Measurements from ENCODE around the gene MPC1L. TPM values are rescaled to one million over a fixed set of nuclear protein-coding genes. Genes with fewer than 3 reads are reported as not detected.

MPC1L gene
- total RNA-seq, 4 donors from 2014 or later: not detected

- no peak for DNase-seq
- Histone ChIP-seq H3K27ac (no peak overlapping the region), H3K27me3 (no peaks in the 10 kb centered on the region), H3K4me3 (replicated peaks in 1 of 3) (no peak overlapping the region), H3K9me3 (no peaks in the 10 kb centered on the region), H3K4me1 (no peaks in the 10 kb centered on the region), H3K36me3 (peaks cover 9 to 30% of the 10 kb centered on the region in 2 donors)
- TF ChIP-seq POLR2A (IDR thresholded peaks at IDR 0.05): no peak
- no peak for TF ChIP-seq CTCF (IDR thresholded peaks at IDR 0.05)
- intact Hi-C loops (cut with DNase I): no loop called here
- WGBS, 2 donors: 96 to 98% methylated on average over 3 to 5 of the region's 5 CpGs
Observed at GRCh38 chrX:40628506-40628905, 5.3 kb downstream of the MPC1L start.

- no peak overlapping the region for H3K4me3 ChIP-seq (replicated peaks in 1 of 3)
- peaks cover 35 to 40% of the 10 kb centered on the region in 2 donors for H3K36me3 ChIP-seq
- DNase-seq: no peak
- H3K9me3 ChIP-seq: no peaks in the 10 kb centered on the region
- intact Hi-C loops (cut with DNase I): no loop called here
- H3K27me3 ChIP-seq: no peaks in the 10 kb centered on the region
- no peak for TF ChIP-seq CTCF (IDR thresholded peaks at IDR 0.05)
- no peak for TF ChIP-seq POLR2A (IDR thresholded peaks at IDR 0.05)
- WGBS, 2 donors: 91 to 93% methylated on average over 3 to 4 of the region's 4 CpGs
- H3K27ac ChIP-seq: no peak overlapping the region
- H3K4me1 ChIP-seq: no peaks in the 10 kb centered on the region
Observed at GRCh38 chrX:40632199-40632598, 9.0 kb downstream of the MPC1L start.

GRCh38 chrX:40637687-40638086 is 14.5 kb downstream of the MPC1L start:
- intact Hi-C loops (cut with DNase I): no loop called here
- WGBS, 2 donors: 83 to 100% methylated on average over 2 to 3 of the region's 3 CpGs
- Histone ChIP-seq H3K36me3 (peaks cover 10 to 34% of the 10 kb centered on the region in 2 donors), H3K4me1 (no peaks in the 10 kb centered on the region), H3K4me3 (replicated peaks in 1 of 3) (no peak overlapping the region), H3K9me3 (no peaks in the 10 kb centered on the region), H3K27me3 (no peaks in the 10 kb centered on the region), H3K27ac (no peak overlapping the region)
- no peak for TF ChIP-seq CTCF (IDR thresholded peaks at IDR 0.05)
- DNase-seq: no peak

- Histone ChIP-seq H3K27ac (peak overlapping the region; percentile 47 to 72 (median 61)), H3K27me3 (no peaks in the 10 kb centered on the region), H3K4me3 (replicated peaks in 1 of 3) (no peak overlapping the region), H3K4me1 (peaks cover 11 to 20% of the 10 kb centered on the region in 2 donors), H3K36me3 (no peaks in the 10 kb centered on the region), H3K9me3 (no peaks in the 10 kb centered on the region)
- TF ChIP-seq POLR2A (IDR thresholded peaks at IDR 0.05) (no peak), CTCF (IDR thresholded peaks at IDR 0.05) (no peak)
- WGBS, 2 donors: 58 to 63% methylated on average over 5 of the region's 5 CpGs
- intact Hi-C loops (cut with DNase I): loop anchor here (10.0 kb wide), 1 partner anchor 99 kb away; no protein-coding TSS in a partner anchor
- no peak for DNase-seq
Observed at GRCh38 chrX:40644176-40644575, 20.9 kb downstream of the MPC1L start.

GRCh38 chrX:40644821-40645358 is 21.7 kb downstream of the MPC1L start:
- DNase-seq: peak; percentile 44 to 57
- intact Hi-C loops (cut with DNase I): loop anchor here (10.0 kb wide), 1 partner anchor 100 kb away; no protein-coding TSS in a partner anchor
- H3K4me3 ChIP-seq (replicated peaks in 1 of 3): peak overlapping the region in 1 of 3 donors; percentile 15
- TF ChIP-seq POLR2A (IDR thresholded peaks at IDR 0.05) (no peak), CTCF (IDR thresholded peaks at IDR 0.05) (no peak)
- no peaks in the 10 kb centered on the region for H3K36me3 ChIP-seq
- H3K27ac ChIP-seq: peak overlapping the region; percentile 47 to 72 (median 61)
- no peaks in the 10 kb centered on the region for H3K27me3 ChIP-seq
- H3K4me1 ChIP-seq: peaks cover 11 to 20% of the 10 kb centered on the region in 2 donors
- no peaks in the 10 kb centered on the region for H3K9me3 ChIP-seq
- 12 to 20% methylated on average over 4 of the region's 4 CpGs for WGBS, 2 donors
